H1 (cell line): ENCODE results near the gene RPTOR. TPM values are rescaled to one million over a fixed set of nuclear protein-coding genes. Genes with fewer than 3 reads are reported as not detected.

Experiments
- CTCF ChIA-PET: fragments of 300-600 bp; sonication (Branson Sonifier 250); formaldehyde crosslinking; loops from one replicate; lab custom pipeline; 2021; ENCODE audit not compliant: partially characterized antibody; lab: Charles Lee
- POLR2A ChIA-PET: fragments of 300-600 bp; sonication (Branson Sonifier 250); formaldehyde crosslinking; loops from one replicate; lab custom pipeline; 2021; ENCODE audit warnings: inconsistent platforms; ENCODE audit not compliant: partially characterized antibody; lab: Charles Lee
- DNase-seq, 2 experiments: peaks; one replicate each; pipeline versions ENCODE4 v3.0.0 to v3.0.0-alpha.2; 2010 to 2022; ENCODE audit warnings: low spot score in 2 of 2, low read depth in 1 of 2, mixed read lengths in 1 of 2
- FAIRE-seq: peaks from 2 replicates; lab custom pipeline; 2011; peaks lifted over from hg19 to GRCh38; lab: Jason Lieb, UNC
- H2AFZ ChIP-seq: 2 replicates; pipeline ENCODE4 v1.8.1; 2012; ENCODE audit warnings: low read length, inconsistent platforms
- H2AK5ac ChIP-seq: 2 replicates; pipeline ENCODE4 v1.6.1; 2013; ENCODE audit warnings: low read depth, low read length
- H2BK120ac ChIP-seq: replicated peaks from 2 replicates; pipeline ENCODE3; 2013; ENCODE audit warnings: low read depth, low read length, inconsistent platforms
- H2BK12ac ChIP-seq: 2 replicates; pipeline ENCODE4 v1.6.1; 2013; ENCODE audit warnings: low read depth, low read length
- H2BK15ac ChIP-seq: 2 replicates; pipeline ENCODE4 v1.6.1; 2013; ENCODE audit warnings: low read length
- H2BK20ac ChIP-seq: 2 replicates; pipeline ENCODE4 v1.6.1; 2013; ENCODE audit warnings: low read length
- H2BK5ac ChIP-seq: 2 replicates; pipeline ENCODE4 v1.6.1; 2013; ENCODE audit warnings: low read depth, low read length
- H3K14ac ChIP-seq: 2 replicates; pipeline ENCODE4 v1.6.1; 2013; ENCODE audit warnings: inconsistent platforms; ENCODE audit not compliant: insufficient read length
- H3K18ac ChIP-seq: 2 replicates; pipeline ENCODE4 v1.6.1; 2013; ENCODE audit warnings: low read length; ENCODE audit errors: extremely low read depth
- H3K23ac ChIP-seq: 2 replicates; pipeline ENCODE4 v1.6.1; 2013; ENCODE audit warnings: inconsistent platforms; ENCODE audit not compliant: insufficient read length
- H3K23me2 ChIP-seq: 2 replicates; pipeline ENCODE4 v1.6.1; 2013; ENCODE audit warnings: low read depth, low read length
- H3K27ac ChIP-seq: 2 replicates; pipeline ENCODE4 v1.6.1; 2011; ENCODE audit warnings: low read depth, low read length, inconsistent platforms
- H3K27me3 ChIP-seq, 4 experiments: replicated peaks in 1 of 4; 1 replicate in 1 of 4; 2 replicates in 3 of 4; pipeline versions ENCODE4 v1.6.1 to v1.8.1; 2011 to 2013; ENCODE audit warnings: low read length in 3 of 4, mild to moderate bottlenecking in 3 of 4, inconsistent platforms in 2 of 4, mixed read lengths in 2 of 4, moderate library complexity in 1 of 4; ENCODE audit not compliant: control insufficient read depth in 3 of 4, insufficient read depth in 3 of 4; ENCODE audit errors: extremely low read depth in 1 of 4
- H3K36me3 ChIP-seq, 4 experiments: 2 replicates each; pipeline versions ENCODE4 v1.6.1 to v1.8.1; 2011 to 2013; ENCODE audit warnings: mild to moderate bottlenecking in 4 of 4, low read length in 3 of 4, moderate library complexity in 2 of 4, control low read depth in 1 of 4, inconsistent platforms in 1 of 4; ENCODE audit not compliant: insufficient read depth in 4 of 4, control insufficient read depth in 2 of 4
- H3K4ac ChIP-seq: replicated peaks from 2 replicates; pipeline ENCODE3; 2013; ENCODE audit warnings: low read length, low read depth, mixed read lengths, inconsistent platforms; ENCODE audit not compliant: insufficient read length
- H3K4me1 ChIP-seq, 4 experiments: replicated peaks in 1 of 4; 1 replicate in 1 of 4; 2 replicates in 3 of 4; pipeline versions ENCODE4 v1.6.1 to v1.8.1; 2011 to 2013; ENCODE audit warnings: low read length in 3 of 4, inconsistent platforms in 2 of 4, mixed read lengths in 1 of 4; ENCODE audit not compliant: insufficient read depth in 4 of 4, control insufficient read depth in 3 of 4
- H3K4me2 ChIP-seq, 2 experiments: 2 replicates each; pipeline versions ENCODE4 v1.6.1 to v1.8.1; 2011 to 2013; ENCODE audit warnings: low read depth in 2 of 2, low read length in 2 of 2, control low read depth in 1 of 2, inconsistent platforms in 1 of 2, mild to moderate bottlenecking in 1 of 2; ENCODE audit not compliant: insufficient read depth in 1 of 2
- H3K4me3 ChIP-seq, 4 experiments: fragments of 200-600, 300-600 bp in 1 of 4; sonication (generic), shearing (Covaris generic), sonication (Bioruptor Twin) in 1 of 4; 2 replicates each; pipeline versions ENCODE4 v1.5.1 to v1.8.1; 2011 to 2016; ENCODE audit warnings: low read length in 4 of 4, low read depth in 3 of 4, control low read depth in 2 of 4, inconsistent platforms in 2 of 4, mild to moderate bottlenecking in 2 of 4, mixed read lengths in 1 of 4, moderate library complexity in 1 of 4; ENCODE audit not compliant: insufficient read depth in 2 of 4; ENCODE audit errors: extremely low read depth in 1 of 4
- H3K56ac ChIP-seq: replicated peaks from 2 replicates; pipeline ENCODE3; 2013; ENCODE audit warnings: low read depth, mild to moderate bottlenecking, mixed read lengths, low read length, inconsistent platforms; ENCODE audit not compliant: insufficient read length
- H3K79me1 ChIP-seq: 2 replicates; pipeline ENCODE4 v1.6.1; 2013; ENCODE audit warnings: low read depth, low read length, control low read depth
- H3K79me2 ChIP-seq, 2 experiments: 2 replicates each; pipeline versions ENCODE4 v1.6.1 to v1.8.1; 2012 to 2013; ENCODE audit warnings: low read length in 2 of 2, mild to moderate bottlenecking in 2 of 2, inconsistent platforms in 1 of 2; ENCODE audit not compliant: insufficient read depth in 2 of 2, control insufficient read depth in 1 of 2
- H3K9ac ChIP-seq, 4 experiments: replicated peaks in 1 of 4; 1 replicate in 1 of 4; 2 replicates in 3 of 4; pipeline versions ENCODE4 v1.6.1 to v1.8.1; 2011 to 2013; ENCODE audit warnings: low read depth in 3 of 4, low read length in 3 of 4, control low read depth in 2 of 4, mild to moderate bottlenecking in 2 of 4, moderate library complexity in 2 of 4, inconsistent platforms in 1 of 4; ENCODE audit errors: extremely low read depth in 1 of 4
- H3K9me3 ChIP-seq, 2 experiments: 2 replicates each; pipeline versions ENCODE4 v1.6.1 to v1.8.1; 2012 to 2013; ENCODE audit warnings: mild to moderate bottlenecking in 2 of 2, moderate library complexity in 2 of 2, control low read depth in 1 of 2, inconsistent platforms in 1 of 2, low read depth in 1 of 2, low read length in 1 of 2, mixed read lengths in 1 of 2; ENCODE audit not compliant: insufficient read depth in 2 of 2
- H4K20me1 ChIP-seq, 2 experiments: replicated peaks in 1 of 2; 2 replicates each; pipeline versions ENCODE3 to v1.8.1; 2011 to 2013; ENCODE audit warnings: inconsistent platforms in 2 of 2, low read length in 2 of 2, mild to moderate bottlenecking in 1 of 2; ENCODE audit not compliant: insufficient read depth in 2 of 2, control insufficient read depth in 1 of 2
- H4K5ac ChIP-seq: 2 replicates; pipeline ENCODE4 v1.6.1; 2013; ENCODE audit warnings: low read length, low read depth, mixed read lengths, inconsistent platforms; ENCODE audit not compliant: insufficient read length
- H4K8ac ChIP-seq: 2 replicates; pipeline ENCODE4 v1.8.0; 2013; ENCODE audit warnings: mild to moderate bottlenecking, moderate library complexity, low read length, inconsistent platforms; ENCODE audit not compliant: insufficient read depth; ENCODE audit errors: extremely low read depth
- H4K91ac ChIP-seq: replicated peaks from 2 replicates; pipeline ENCODE3; 2013; ENCODE audit warnings: low read length, mixed read lengths, inconsistent platforms; ENCODE audit not compliant: insufficient read length
- BACH1 ChIP-seq: IDR thresholded peaks from 2 replicates; pipeline ENCODE4 v1.6.1; 2012; ENCODE audit warnings: low read length, improper control_type of control experiment
- CBX5 ChIP-seq: fragments of 300-800, 300-1000 bp; sonication (generic); IDR thresholded peaks from 2 replicates; pipeline ENCODE4 v1.7.1; 2016; ENCODE audit warnings: antibody characterized with exemption, low read length, low read depth
- EGR1 ChIP-seq: IDR thresholded peaks from 2 replicates; pipeline ENCODE4 v1.6.1; 2011; ENCODE audit warnings: low read depth, low read length, borderline replicate concordance
- JUN ChIP-seq: IDR thresholded peaks from 2 replicates; pipeline ENCODE4 v1.6.1; 2011; ENCODE audit warnings: low read depth, mild to moderate bottlenecking, improper control_type of control experiment, low read length
- KDM5A ChIP-seq: fragments of 200-600 bp; IDR thresholded peaks from 2 replicates; pipeline ENCODE4 v1.7.1; 2012; ENCODE audit warnings: mild to moderate bottlenecking, low read length, inconsistent platforms, mixed read lengths
- POLR2A ChIP-seq, 2 experiments: IDR thresholded peaks; 1 replicate in 1 of 2; 2 replicates in 1 of 2; pipeline ENCODE4 v1.6.1; 2011; ENCODE audit warnings: low read depth in 2 of 2, low read length in 2 of 2, mild to moderate bottlenecking in 2 of 2; ENCODE audit errors: control extremely low read depth in 1 of 2
- RAD21 ChIP-seq, 2 experiments: IDR thresholded peaks in 1 of 2; conservative IDR thresholded peaks in 1 of 2; 2 replicates each; pipeline ENCODE4 v1.6.1; 2011; ENCODE audit warnings: low read depth in 2 of 2, low read length in 2 of 2, improper control_type of control experiment in 1 of 2, inconsistent platforms in 1 of 2, mild to moderate bottlenecking in 1 of 2, moderate library complexity in 1 of 2
- SIN3A ChIP-seq, 2 experiments: IDR thresholded peaks in 1 of 2; conservative IDR thresholded peaks in 1 of 2; 2 replicates each; pipeline ENCODE4 v1.6.1; 2011 to 2012; ENCODE audit warnings: low read length in 2 of 2, improper control_type of control experiment in 1 of 2, low read depth in 1 of 2, mild to moderate bottlenecking in 1 of 2
- WGBS, 2 experiments: shearing (Covaris generic) in 1 of 2; methylation state at CpG; one replicate each; pipeline versions ENCODE4 v1.1.6 to v1.1.7; 2013 to 2015; ENCODE audit warnings: low lambda C conversion rate in 2 of 2, mixed read lengths in 2 of 2, inconsistent platforms in 1 of 2, low coverage in 1 of 2, missing lambda C conversion rate in 1 of 2; ENCODE audit not compliant: insufficient replicate concordance in 2 of 2, insufficient coverage in 1 of 2, insufficient read length in 1 of 2; ENCODE audit errors: extremely low coverage in 1 of 2, missing lambda C conversion rate in 1 of 2; 5-methylcytosine and 5-hydroxymethylcytosine counted together
- polyA plus RNA-seq, 7 experiments: library from polyadenylated mRNA; depleted of rRNA in 3 of 7; stranded (reverse) in 5 of 7; unstranded in 2 of 7; fragments of >200 nt in 5 of 7; fragments of 200-250 nt in 2 of 7; gene quantifications; 1 replicate in 5 of 7; 2 replicates in 1 of 7; 4 replicates in 1 of 7; pipeline versions ENCODE4 v1.2.1 to v1.2.3, GENCODE V29; 2011 to 2013; ENCODE audit warnings: missing spikeins in 2 of 7, mixed read lengths in 2 of 7
- total RNA-seq: library from RNA; stranded (reverse); fragmentation: NEBNext Ultra II Directional; extraction: Animal tissue kit (Norgen Biotek cat#: 25700); gene quantifications from 2 replicates; pipeline ENCODE4 v1.2.1, GENCODE V29; 2021
- TF ChIP-seq, protein P1 (sequence below): IDR thresholded peaks from 2 replicates; pipeline ENCODE4 v1.6.1; 2012; ENCODE audit warnings: inconsistent platforms
- TF ChIP-seq, protein P2 (sequence below): IDR thresholded peaks from 2 replicates; pipeline ENCODE4 v1.6.1; 2012; ENCODE audit warnings: inconsistent platforms

Gene RPTOR
- total and polyA plus RNA-seq, 2 of the 8 experiments (the other 6 are each of a cell fraction or from before 2014, with no cell fraction given): 6.9 to 28.7 TPM

DNA sequence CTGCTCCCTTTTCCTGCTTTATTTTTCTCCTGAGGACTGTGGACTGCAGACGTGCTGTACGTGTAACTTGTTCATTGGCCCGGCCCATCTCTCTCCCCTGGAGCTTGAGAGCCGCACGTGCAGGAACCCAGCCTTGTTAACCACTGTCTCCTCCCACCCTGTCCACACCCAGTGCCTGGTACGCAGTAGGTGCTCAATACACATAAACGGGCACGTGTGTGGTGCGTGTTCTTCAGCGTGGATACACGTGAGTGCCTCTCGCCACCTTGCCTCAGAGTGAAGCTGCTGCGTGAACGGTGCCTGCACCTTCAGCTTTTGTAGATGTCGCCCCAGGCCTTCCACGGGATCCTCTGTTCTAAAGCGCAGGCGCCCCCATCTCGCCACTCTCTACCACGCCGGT lies 350.7 kb downstream of the RPTOR start:
- no peak overlapping the region; the same call in 1 of the 2 replicates for H2AK5ac ChIP-seq
- H3K56ac ChIP-seq: no peak overlapping the region
- no peak overlapping the region for H4K91ac ChIP-seq
- ChIA-PET CTCF (interaction anchor here (0.8 to 2.3 kb wide), 9 partner anchors 11 to 245 kb away, joined by 3 to 7 read pairs (median 3); no protein-coding TSS in a partner anchor), POLR2A (interaction anchor here (1.3 kb wide), 1 partner anchor 11 kb away, joined by 3 read pairs; no protein-coding TSS in a partner anchor)
- no peak overlapping the region for H3K14ac ChIP-seq
- no peak overlapping the region for H4K5ac ChIP-seq
- no peak overlapping the region for H2BK120ac ChIP-seq
- 0 out of 7 replicates have a peak, but pooled peaks cover 0 to 2% (median 0%) of the 10 kb centered on the region in 4 experiments for H3K4me1 ChIP-seq
- no peaks in the 10 kb centered on the region; a peak in 1 of 7 replicates for H3K27me3 ChIP-seq
- H3K23me2 ChIP-seq: no peaks in the 10 kb centered on the region
- H3K36me3 ChIP-seq: peaks cover 0 to 6% (median 3%) of the 10 kb centered on the region in 4 experiments; a peak in 4 of 8 replicates
- H3K79me1 ChIP-seq: no peaks in the 10 kb centered on the region
- no peaks in the 10 kb centered on the region for H3K79me2 ChIP-seq
- no peak overlapping the region for H3K18ac ChIP-seq
- peaks cover 0 to 9% of the 10 kb centered on the region in 2 experiments for H4K20me1 ChIP-seq
- FAIRE-seq (no peak), DNase-seq (no peak)
- H3K4ac ChIP-seq: no peak overlapping the region
- H2BK15ac ChIP-seq: no peak overlapping the region
- no peak overlapping the region for H2BK12ac ChIP-seq
- no peak overlapping the region for H2AFZ ChIP-seq
- H3K4me3 ChIP-seq: no peak overlapping the region
- no peak overlapping the region for H3K23ac ChIP-seq
- no peak overlapping the region; a peak in 1 of 7 replicates for H3K9ac ChIP-seq
- H4K8ac ChIP-seq: no peak overlapping the region
- H3K27ac ChIP-seq: no peak overlapping the region
- WGBS, 2 experiments: 82% methylated on average over 21 of the region's 21 CpGs; no CpG with 5 or more reads in 1 of the 2 experiments
- no peak overlapping the region for H2BK20ac ChIP-seq
- H3K9me3 ChIP-seq: no peaks in the 10 kb centered on the region
- H2BK5ac ChIP-seq: no peak overlapping the region
- H3K4me2 ChIP-seq: no peak overlapping the region
- TF ChIP-seq, protein P1, sequence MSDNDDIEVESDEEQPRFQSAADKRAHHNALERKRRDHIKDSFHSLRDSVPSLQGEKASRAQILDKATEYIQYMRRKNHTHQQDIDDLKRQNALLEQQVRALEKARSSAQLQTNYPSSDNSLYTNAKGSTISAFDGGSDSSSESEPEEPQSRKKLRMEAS: no peak
- TF ChIP-seq BACH1: no peak
- TF ChIP-seq, protein P2, sequence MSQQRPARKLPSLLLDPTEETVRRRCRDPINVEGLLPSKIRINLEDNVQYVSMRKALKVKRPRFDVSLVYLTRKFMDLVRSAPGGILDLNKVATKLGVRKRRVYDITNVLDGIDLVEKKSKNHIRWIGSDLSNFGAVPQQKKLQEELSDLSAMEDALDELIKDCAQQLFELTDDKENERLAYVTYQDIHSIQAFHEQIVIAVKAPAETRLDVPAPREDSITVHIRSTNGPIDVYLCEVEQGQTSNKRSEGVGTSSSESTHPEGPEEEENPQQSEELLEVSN: no peak
- no peak for TF ChIP-seq EGR1
- TF ChIP-seq POLR2A (IDR thresholded peaks at IDR 0.05; ENCODE audit: control extremely low read depth in 1 of 2, low read depth in 2 of 2, low read length in 2 of 2): no peak
- no peak for TF ChIP-seq CBX5
- no peak for TF ChIP-seq SIN3A (conservative IDR thresholded peaks at IDR 0.05 in 1 of 2, IDR thresholded peaks at IDR 0.05 in 1 of 2; ENCODE audit: low read depth in 1 of 2, low read length in 2 of 2)
- TF ChIP-seq KDM5A: no peak
- no peak for TF ChIP-seq JUN
- TF ChIP-seq RAD21 (IDR thresholded peaks at IDR 0.05 in 1 of 2, conservative IDR thresholded peaks at IDR 0.05 in 1 of 2; ENCODE audit: low read depth in 2 of 2, low read length in 2 of 2): no peak
